CD4-positive, alpha-beta T cell treated with Interleukin-4 for 4 hours (primary cell): ENCODE results near the gene CCT6A.
"Not testable (repeated sequence)": the region's sequence is repeated elsewhere in the genome, so short reads cannot be mapped to it uniquely, and the experiment has no call there.

Source experiments
- DNase-seq: peaks from one replicate; pipeline ENCODE4 v3.0.0-alpha.2; 2020

The CCT6A gene

GRCh38 chr7:56104138-56104537, 52.6 kb downstream of the CCT6A start:
- DNase-seq, result not testable (repeated sequence)

DNA sequence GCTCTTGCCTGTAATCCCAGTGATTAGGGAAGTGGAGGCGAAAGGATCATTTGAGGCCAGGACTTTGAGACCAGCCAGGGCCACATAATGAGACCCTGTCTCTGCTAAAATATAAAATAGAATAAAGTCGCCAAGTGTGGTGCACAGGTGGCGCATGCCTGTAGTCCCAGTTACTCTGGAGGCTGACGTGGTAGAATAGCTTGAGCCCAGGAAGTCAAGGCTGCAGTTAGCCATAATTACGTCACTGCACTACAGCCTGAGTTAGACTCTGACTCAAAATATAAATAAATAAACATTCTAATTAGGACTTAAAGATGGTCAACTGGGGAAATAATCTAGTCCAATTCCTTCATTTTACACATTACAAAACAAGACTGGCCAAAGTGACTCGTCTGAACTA, 53.9 kb downstream of the CCT6A start:
- DNase-seq, result peak; percentile 39

DNA sequence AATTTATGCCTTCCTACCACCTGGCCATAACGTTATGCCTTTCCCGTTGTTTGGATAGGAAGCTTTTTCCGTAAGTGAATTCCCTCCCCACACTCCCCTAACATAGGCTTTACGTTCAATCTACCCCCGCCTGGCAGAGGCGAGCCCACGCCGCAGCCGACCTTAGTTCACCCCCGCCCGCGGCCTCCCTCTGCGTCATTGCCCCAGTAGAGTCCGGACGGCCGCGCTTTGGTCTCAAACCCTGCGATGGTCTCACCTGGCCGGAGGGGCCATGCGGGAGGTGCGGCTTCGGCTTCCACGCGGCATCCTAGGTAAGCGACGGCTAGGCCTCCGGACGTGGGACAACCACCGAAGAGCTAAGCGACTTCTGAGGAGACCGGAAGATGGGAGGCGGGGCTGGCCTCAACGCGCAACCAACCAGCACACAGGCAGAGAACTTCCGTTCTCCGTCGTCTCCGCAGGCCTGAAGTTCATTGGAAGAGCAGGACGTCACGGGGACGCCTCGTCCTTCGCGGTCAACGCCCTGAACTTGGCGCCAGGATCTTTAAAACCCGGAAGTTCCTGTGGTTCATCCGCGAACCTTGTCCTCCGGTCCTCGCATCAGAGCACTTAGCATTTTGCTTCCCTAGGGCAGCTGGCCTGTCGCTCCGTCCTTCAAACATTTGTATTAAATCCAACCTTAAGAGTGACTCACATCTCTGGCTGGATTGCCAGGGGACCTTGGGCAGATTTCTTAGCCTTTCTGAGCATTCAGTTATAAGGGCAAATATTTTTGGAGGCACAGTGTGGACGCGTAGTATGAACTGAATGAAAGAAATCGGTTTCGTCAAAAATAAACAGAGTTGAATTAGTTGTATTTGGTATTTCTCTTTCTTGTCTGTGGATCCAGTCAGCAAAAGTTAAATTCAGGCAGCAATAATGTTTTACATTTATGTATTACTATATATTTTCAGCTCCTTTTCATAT, 54.8 kb downstream of the CCT6A start, which contains the start of gene CHCHD2:
Gene CHCHD2, minus strand, starts transcription at position 369 of the 966 bp plus-strand sequence. Its CDS starts 63 bp downstream, at position 306.
- DNase-seq, result peak; percentile 96

DNA sequence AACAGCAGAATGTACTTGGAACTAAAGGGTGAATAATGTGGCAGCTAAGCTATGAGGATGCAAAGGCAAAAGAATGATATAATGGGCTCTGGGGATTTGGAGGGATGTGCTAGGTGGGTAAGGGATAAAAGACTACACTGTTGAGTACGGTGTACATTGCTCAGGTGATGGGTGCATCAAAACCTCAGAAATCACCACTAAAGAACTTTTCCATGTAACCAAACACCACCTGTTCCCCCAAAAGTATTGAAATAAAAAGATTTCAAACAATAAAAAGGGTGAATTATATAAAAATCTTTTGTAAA, 56.3 kb downstream of the CCT6A start:
- DNase-seq, result no peak

DNA sequence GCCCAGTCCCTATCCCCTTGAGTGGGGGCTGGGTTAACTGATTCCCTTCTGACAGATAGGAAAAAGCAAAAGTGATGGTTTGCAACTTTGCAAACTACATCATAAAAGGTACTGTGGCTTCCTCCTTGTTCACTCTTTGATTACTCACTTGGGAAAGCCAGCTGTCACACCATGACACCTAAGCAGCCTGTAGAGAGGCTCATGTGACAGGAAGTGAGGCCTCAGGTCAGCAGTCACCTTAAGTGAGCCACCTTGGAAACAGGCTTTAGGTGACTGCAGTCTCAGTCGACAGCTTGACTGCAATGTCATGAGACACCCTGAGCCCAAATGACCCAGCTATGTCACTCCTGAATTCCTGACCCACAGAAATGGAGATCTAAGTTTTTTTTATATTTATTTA, 59.0 kb downstream of the CCT6A start:
- no peak for DNase-seq

DNA sequence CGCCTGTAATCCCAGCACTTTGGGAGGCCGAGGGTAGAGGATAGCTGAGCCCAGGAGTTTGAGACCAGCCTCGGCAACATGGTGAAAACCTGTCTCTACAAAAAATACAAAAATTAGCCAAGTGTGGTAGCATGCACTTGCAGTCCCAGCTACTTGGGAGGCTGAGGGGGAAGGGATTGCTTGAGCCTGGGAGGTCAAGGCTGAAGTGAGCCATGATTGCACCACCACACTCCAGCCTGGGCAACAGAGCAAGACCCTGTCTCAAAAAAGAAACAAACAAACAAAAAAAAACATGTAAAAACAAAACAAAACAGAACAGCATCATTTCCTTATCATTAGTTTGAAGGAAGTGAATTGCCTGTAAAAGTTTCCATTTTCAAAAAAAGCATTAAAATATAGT, 60.7 kb downstream of the CCT6A start:
- DNase-seq, result not testable (repeated sequence)
